B cell (primary cell): Measurements from ENCODE around the gene TMEM19. TPM values are rescaled to one million over a fixed set of nuclear protein-coding genes. Genes with fewer than 3 reads are reported as not detected.
A peak's percentile ranks its signal among the peaks of the same experiment; 100 is the strongest.

Source experiments
- ATAC-seq: fragments of 200-7000 bp; cut with Tn5 transposase; one replicate; pipeline ENCODE4 v1.10.0; 2021; ENCODE audit warnings: low read depth, mild to moderate bottlenecking, moderate number of reproducible peaks, moderate library complexity
- CTCF ChIA-PET: fragments of 350-600 bp; sonication (Branson Sonifier 250); formaldehyde crosslinking; loops from one replicate; lab custom pipeline; 2021; ENCODE audit warnings: antibody characterized with exemption, inconsistent platforms; lab: Charles Lee
- POLR2A ChIA-PET: fragments of 350-600 bp; sonication (Branson Sonifier 250); formaldehyde crosslinking; loops from one replicate; lab custom pipeline; 2021; ENCODE audit warnings: antibody characterized with exemption; lab: Charles Lee
- DNase-seq: peaks from one replicate; pipeline ENCODE4 v3.0.0; 2013
- H2AFZ ChIP-seq: 2 replicates; pipeline ENCODE4 v1.6.1; 2012; ENCODE audit warnings: mild to moderate bottlenecking, low read depth, low read length; ENCODE audit not compliant: insufficient read depth, poor library complexity, severe bottlenecking
- H3K27ac ChIP-seq, 2 donors: 1 replicate in 1 of 2; 2 replicates in 1 of 2; pipeline ENCODE4 v1.5.1; 2012 to 2013; ENCODE audit warnings: low read length in 2 of 2, mild to moderate bottlenecking in 2 of 2, moderate library complexity in 1 of 2
- H3K27me3 ChIP-seq, 4 experiments: fragments of 200-600 bp in 1 of 4; sonication (generic) in 1 of 4; replicated peaks in 1 of 4; 1 replicate in 2 of 4; 2 replicates in 2 of 4; pipeline versions ENCODE4 v1.6.1 to v1.7.0; 2013 to 2016; ENCODE audit warnings: low read length in 3 of 4, mild to moderate bottlenecking in 2 of 4, mixed read lengths in 1 of 4, moderate library complexity in 1 of 4; ENCODE audit not compliant: insufficient read depth in 4 of 4, control insufficient read depth in 3 of 4; ENCODE audit errors: control extremely low read depth in 1 of 4
- H3K36me3 ChIP-seq, 2 experiments: replicated peaks in 1 of 2; 1 replicate in 1 of 2; 2 replicates in 1 of 2; pipeline versions ENCODE4 v1.6.1 to v1.7.1; 2013; ENCODE audit warnings: low read length in 1 of 2; ENCODE audit not compliant: insufficient read depth in 2 of 2, control insufficient read depth in 1 of 2; ENCODE audit errors: control extremely low read depth in 1 of 2, extremely low read depth in 1 of 2
- H3K4me1 ChIP-seq, 2 donors: fragments of 200-600 bp in 1 of 2; sonication (generic) in 1 of 2; 1 replicate in 1 of 2; 2 replicates in 1 of 2; pipeline versions ENCODE4 v1.5.1 to v1.6.1; 2013 to 2017; ENCODE audit warnings: low read length in 2 of 2; ENCODE audit not compliant: control insufficient read depth in 2 of 2, insufficient read depth in 2 of 2
- H3K4me2 ChIP-seq: replicated peaks from 2 replicates; pipeline ENCODE3; 2012; ENCODE audit warnings: mild to moderate bottlenecking, low read depth, low read length; ENCODE audit not compliant: poor library complexity, severe bottlenecking
- H3K4me3 ChIP-seq, 5 experiments: fragments of 200-600 bp in 1 of 5; sonication (generic) in 1 of 5; 1 replicate in 3 of 5; 2 replicates in 2 of 5; pipeline versions ENCODE4 v1.5.1 to v1.7.0; 2011 to 2016; ENCODE audit warnings: low read length in 4 of 5, mild to moderate bottlenecking in 4 of 5, low read depth in 2 of 5, control low read depth in 1 of 5, moderate library complexity in 1 of 5; ENCODE audit not compliant: insufficient read depth in 1 of 5; ENCODE audit errors: control extremely low read depth in 1 of 5, extremely low read depth in 1 of 5
- H3K79me2 ChIP-seq: fragments of 200-600 bp; sonication (generic); one replicate; pipeline ENCODE4 v1.6.0; 2016; ENCODE audit warnings: low read length; ENCODE audit not compliant: control insufficient read depth, insufficient read depth
- H3K9ac ChIP-seq: fragments of 200-600 bp; sonication (generic); 2 replicates; pipeline ENCODE4 v1.6.1; 2017; ENCODE audit warnings: mild to moderate bottlenecking, low read length, moderate library complexity
- H3K9me3 ChIP-seq, 3 donors: one replicate each; pipeline versions ENCODE4 v1.6.1 to v1.7.1; 2013; ENCODE audit warnings: low read length in 2 of 3; ENCODE audit not compliant: control insufficient read depth in 2 of 3, insufficient read depth in 1 of 3; ENCODE audit errors: control extremely low read depth in 1 of 3
- H4K20me1 ChIP-seq: 2 replicates; pipeline ENCODE4 v1.6.0; 2012; ENCODE audit warnings: mild to moderate bottlenecking, low read length; ENCODE audit not compliant: insufficient read depth, control insufficient read depth, poor library complexity, severe bottlenecking
- H3K27ac Mint-ChIP-seq: one replicate; pipeline ENCODE4 v1.8.0; 2021; ENCODE audit warnings: mixed read lengths
- H3K27me3 Mint-ChIP-seq: one replicate; pipeline ENCODE4 v1.8.0; 2021; ENCODE audit warnings: mixed read lengths
- H3K4me1 Mint-ChIP-seq: one replicate; pipeline ENCODE4 v1.8.0; 2021; ENCODE audit warnings: mixed read lengths
- H3K4me3 Mint-ChIP-seq: one replicate; pipeline ENCODE4 v1.8.0; 2021; ENCODE audit warnings: mixed read lengths
- H3K9me3 Mint-ChIP-seq: one replicate; pipeline ENCODE4 v1.8.0; 2022; ENCODE audit warnings: mixed read lengths; ENCODE audit not compliant: insufficient read depth
- CTCF ChIP-seq: fragments of 200-600 bp; IDR thresholded peaks from one replicate; pipeline ENCODE4 v1.8.0; 2022; ENCODE audit warnings: antibody characterized with exemption, mild to moderate bottlenecking
- EZH2 ChIP-seq: IDR thresholded peaks from 2 replicates; pipeline ENCODE4 v1.6.1; 2012; ENCODE audit warnings: borderline replicate concordance, low read depth, mild to moderate bottlenecking, moderate library complexity, low read length; ENCODE audit not compliant: insufficient read depth, poor library complexity, severe bottlenecking
- WGBS: methylation state at CpG from one replicate; pipeline ENCODE4 v1.1.5; 2013; ENCODE audit warnings: missing lambda C conversion rate; ENCODE audit not compliant: insufficient coverage; 5-methylcytosine and 5-hydroxymethylcytosine counted together
- intact Hi-C: fragments of 100-400 bp; cut with micrococcal nuclease; formaldehyde crosslinking; loops from one replicate; pipeline ENCODE4 v1.10.0; 2022
- polyA plus RNA-seq: library from polyadenylated mRNA; depleted of rRNA; stranded (reverse); fragments of >200 nt; gene quantifications from 2 replicates; pipeline ENCODE4 v1.2.3, GENCODE V29; 2012
- total RNA-seq, 2 donors: library from RNA; stranded (reverse); fragments of 120-200 nt in 1 of 2; gene quantifications; 1 replicate in 1 of 2; 2 replicates in 1 of 2; pipeline versions ENCODE4 v1.2.3 to v1.2.4, GENCODE V29; 2013 to 2022

Gene TMEM19
- total and polyA plus RNA-seq, 2 donors (not counting 1 experiment from before 2014, with no cell fraction given) = 39.4 to 53.6 TPM

GRCh38 chr12:71645268-71645667 is 40.6 kb upstream of the TMEM19 start:
- Mint-ChIP-seq H3K4me1 (peaks cover 15% of the 10 kb centered on the region), H3K27ac (peak overlapping the region; percentile 34), H3K9me3 (no peaks in the 10 kb centered on the region), H3K27me3 (no peaks in the 10 kb centered on the region), H3K4me3 (no peak overlapping the region)
- H3K36me3 ChIP-seq = peaks cover 16 to 82% of the 10 kb centered on the region in 2 experiments
- ATAC-seq (no peak), DNase-seq (peak; percentile 22)
- H2AFZ ChIP-seq = no peak overlapping the region
- WGBS = 49% methylated on average over 2 of the region's 3 CpGs
- peaks cover 42% of the 10 kb centered on the region for H3K79me2 ChIP-seq
- no peak overlapping the region for H3K4me3 ChIP-seq
- intact Hi-C loops = loop anchor here (5.0 kb wide), 1 partner anchor 33 kb away; no protein-coding TSS in a partner anchor
- POLR2A ChIA-PET = no interaction called here
- CTCF ChIA-PET = interaction anchor here (0.9 to 3.0 kb wide), 6 partner anchors 9 to 113 kb away, joined by 3 to 26 read pairs (median 4); partner anchors contain the start of gene TMEM19
- no peak overlapping the region for H3K9ac ChIP-seq
- no peaks in the 10 kb centered on the region for H3K27me3 ChIP-seq
- peaks cover 18% of the 10 kb centered on the region for H4K20me1 ChIP-seq
- no peaks in the 10 kb centered on the region for H3K9me3 ChIP-seq
- H3K4me2 ChIP-seq = no peak overlapping the region
- H3K4me1 ChIP-seq = peaks cover 0 to 3% of the 10 kb centered on the region in 2 donors
- peak overlapping the region in 1 of 2 donors; percentile 56 for H3K27ac ChIP-seq
- TF ChIP-seq EZH2 = no peak
- no peak for TF ChIP-seq CTCF

GRCh38 chr12:71646512-71646911 is 39.4 kb upstream of the TMEM19 start:
- peaks cover 29% of the 10 kb centered on the region for H4K20me1 ChIP-seq
- H3K4me2 ChIP-seq = no peak overlapping the region
- H3K27ac Mint-ChIP-seq = peak overlapping the region; percentile 24
- H3K9me3 ChIP-seq = no peaks in the 10 kb centered on the region
- intact Hi-C loops = loop anchor here (5.0 kb wide), 1 partner anchor 34 kb away; no protein-coding TSS in a partner anchor
- DNase-seq (no peak), ATAC-seq (no peak)
- TF ChIP-seq CTCF (no peak), EZH2 (no peak)
- H3K79me2 ChIP-seq = peaks cover 53% of the 10 kb centered on the region
- H2AFZ ChIP-seq = no peak overlapping the region
- peak overlapping the region in 1 of 2 donors; percentile 14 for H3K27ac ChIP-seq
- no peak overlapping the region for H3K9ac ChIP-seq
- 100% methylated on average over 3 of the region's 3 CpGs for WGBS
- peaks cover 4 to 10% of the 10 kb centered on the region in 2 donors for H3K4me1 ChIP-seq
- H3K4me1 Mint-ChIP-seq = peaks cover 15% of the 10 kb centered on the region
- ChIA-PET POLR2A (no interaction called here), CTCF (interaction anchor here (0.5 to 3.0 kb wide), 6 partner anchors 10 to 101 kb away, joined by 3 to 26 read pairs (median 4); no protein-coding TSS in a partner anchor)
- no peaks in the 10 kb centered on the region for H3K9me3 Mint-ChIP-seq
- H3K27me3 ChIP-seq = no peaks in the 10 kb centered on the region
- no peak overlapping the region for H3K4me3 ChIP-seq
- H3K4me3 Mint-ChIP-seq = no peak overlapping the region
- no peaks in the 10 kb centered on the region for H3K27me3 Mint-ChIP-seq
- peaks cover 12 to 70% of the 10 kb centered on the region in 2 experiments for H3K36me3 ChIP-seq
